SH-SY5Y (cell line): ENCODE data around the gene MCM9.

Experiments used
- GATA2 ChIP-seq: IDR thresholded peaks from 2 replicates; pipeline ENCODE4 v1.6.1; 2011; ENCODE audit warnings: mild to moderate bottlenecking, low read depth, low read length
- GATA3 ChIP-seq: IDR thresholded peaks from 2 replicates; pipeline ENCODE4 v1.6.1; 2011; ENCODE audit warnings: low read depth, mild to moderate bottlenecking, low read length, moderate library complexity

Gene MCM9

GRCh38 chr6:118829817-118830478 is 105.0 kb downstream of the MCM9 start:
- TF ChIP-seq GATA2 (no peak), GATA3 (no peak)

GRCh38 chr6:118826096-118826495 is 108.9 kb downstream of the MCM9 start:
- no peak for TF ChIP-seq GATA2
- TF ChIP-seq GATA3: no peak

GRCh38 chr6:118825661-118826060 is 109.3 kb downstream of the MCM9 start:
- no peak for TF ChIP-seq GATA2
- no peak for TF ChIP-seq GATA3

GRCh38 chr6:118815495-118815894 is 119.5 kb downstream of the MCM9 start:
- TF ChIP-seq GATA2: no peak
- TF ChIP-seq GATA3: no peak

- TF ChIP-seq GATA2 (no peak), GATA3 (no peak)
Observed at GRCh38 chr6:118813775-118814174, 121.2 kb downstream of the MCM9 start.

GRCh38 chr6:118812970-118813369 is 122.0 kb downstream of the MCM9 start:
- TF ChIP-seq GATA2 (no peak), GATA3 (no peak)

GRCh38 chr6:118810420-118811027 is 124.4 kb downstream of the MCM9 start:
- TF ChIP-seq GATA2 (no peak), GATA3 (no peak)

- TF ChIP-seq GATA3: no peak
- no peak for TF ChIP-seq GATA2
Observed at GRCh38 chr6:118808793-118809638, 125.9 kb downstream of the MCM9 start.

- TF ChIP-seq GATA3: no peak
- TF ChIP-seq GATA2: no peak
Observed at GRCh38 chr6:118804091-118804490, 130.9 kb downstream of the MCM9 start.

- no peak for TF ChIP-seq GATA2
- TF ChIP-seq GATA3: no peak
Observed at GRCh38 chr6:118801257-118801656, 133.7 kb downstream of the MCM9 start.

- no peak for TF ChIP-seq GATA3
- TF ChIP-seq GATA2: no peak
Observed at GRCh38 chr6:118800394-118801071, 134.4 kb downstream of the MCM9 start.

GRCh38 chr6:118799826-118800225 is 135.1 kb downstream of the MCM9 start:
- no peak for TF ChIP-seq GATA2
- no peak for TF ChIP-seq GATA3

- TF ChIP-seq GATA3 (no peak), GATA2 (no peak)
Observed at GRCh38 chr6:118791499-118791898, 143.5 kb downstream of the MCM9 start.

- TF ChIP-seq GATA3 (no peak), GATA2 (no peak)
Observed at GRCh38 chr6:118789954-118790353, 145.0 kb downstream of the MCM9 start.
